K562 (cell line): Measurements from ENCODE around the gene SERINC5. TPM values are rescaled to one million over a fixed set of nuclear protein-coding genes. Genes with fewer than 3 reads are reported as not detected.
A peak's percentile ranks its signal among the peaks of the same experiment; 100 is the strongest.

ENCODE experiments used
- CBFA2T2 ChIP-seq: fragments of 450-650 bp; conservative IDR thresholded peaks from 2 replicates; pipeline ENCODE4 v1.6.1; 2017; ENCODE audit warnings: mild to moderate bottlenecking
- CREB5 ChIP-seq: fragments of 250-450 bp; sonication (Bioruptor Pico); IDR thresholded peaks from 2 replicates; pipeline ENCODE4 v1.5.0; 2020; ENCODE audit warnings: mild to moderate bottlenecking
- E2F8 ChIP-seq: fragments of 450-650 bp; IDR thresholded peaks from 2 replicates; pipeline ENCODE4 v1.7.1; 2018; ENCODE audit warnings: mild to moderate bottlenecking, low read depth; ENCODE audit not compliant: partially characterized antibody
- GABPB1 ChIP-seq: sonication (generic); formaldehyde crosslinking; IDR thresholded peaks from 2 replicates; pipeline ENCODE4 v1.8.0; 2022; ENCODE audit warnings: mild to moderate bottlenecking, missing genetic modification reagents
- GABPB2 ChIP-seq: fragments of 250-450 bp; sonication (Bioruptor Pico); conservative IDR thresholded peaks from 2 replicates; pipeline ENCODE4 v1.5.1; 2021; ENCODE audit warnings: mild to moderate bottlenecking
- MAZ ChIP-seq, 2 experiments: fragments of 450-650 bp in 1 of 2; sonication (generic) in 1 of 2; formaldehyde crosslinking; IDR thresholded peaks in 1 of 2; conservative IDR thresholded peaks in 1 of 2; 2 replicates each; pipeline versions ENCODE4 v1.4.0 to v1.5.0; 2020; ENCODE audit warnings: mild to moderate bottlenecking in 1 of 2, missing genetic modification reagents in 1 of 2
- NR0B1 ChIP-seq: fragments of 450-650 bp; IDR thresholded peaks from one replicate; pipeline ENCODE4 v1.6.1; 2018; ENCODE audit warnings: mild to moderate bottlenecking, moderate library complexity; ENCODE audit not compliant: partially characterized antibody
- PML ChIP-seq: IDR thresholded peaks from 2 replicates; pipeline ENCODE4 v1.6.1; 2012; ENCODE audit warnings: low read length, inconsistent platforms
- POLR3G ChIP-seq: IDR thresholded peaks from 2 replicates; pipeline ENCODE4 v1.6.1; 2011; ENCODE audit not compliant: insufficient read length, insufficient replicate concordance; ENCODE audit errors: extremely low read depth
- SRF ChIP-seq, 2 experiments: fragments of 250-450, 450-650 bp in 1 of 2; sonication (Bioruptor Pico) in 1 of 2; sonication (generic) in 1 of 2; formaldehyde crosslinking; IDR thresholded peaks; 2 replicates each; pipeline versions ENCODE4 v1.5.0 to v1.5.1; 2020 to 2022; ENCODE audit warnings: mild to moderate bottlenecking in 1 of 2, missing genetic modification reagents in 1 of 2
- TAL1 ChIP-seq: fragments of 450-650 bp; IDR thresholded peaks from 2 replicates; pipeline ENCODE4 v1.6.1; 2016; ENCODE audit warnings: mild to moderate bottlenecking
- TOE1 ChIP-seq, 2 experiments: fragments of 450-650 bp in 1 of 2; sonication (generic) in 1 of 2; formaldehyde crosslinking in 1 of 2; IDR thresholded peaks; 2 replicates each; pipeline versions ENCODE4 v1.7.1 to v1.8.0; 2016 to 2022; ENCODE audit warnings: borderline replicate concordance in 2 of 2, mild to moderate bottlenecking in 2 of 2, antibody characterized with exemption in 1 of 2, inconsistent platforms in 1 of 2, low read depth in 1 of 2, missing genetic modification reagents in 1 of 2, moderate library complexity in 1 of 2
- ZBTB11 ChIP-seq, 3 experiments: fragments of 200-800 bp in 1 of 3; fragments of 250-450 bp in 1 of 3; fragments of 450-650 bp in 1 of 3; sonication (Bioruptor Pico) in 1 of 3; sonication (Bioruptor generic) in 1 of 3; formaldehyde crosslinking in 1 of 3; IDR thresholded peaks; 2 replicates each; pipeline versions ENCODE4 v1.6.1 to v1.8.0; 2016 to 2022; ENCODE audit warnings: mild to moderate bottlenecking in 2 of 3, missing genetic modification characterization in 2 of 3, missing compliant biosample characterization in 1 of 3, moderate library complexity in 1 of 3
- ZKSCAN3 ChIP-seq: fragments of 250-450 bp; sonication (Bioruptor Pico); IDR thresholded peaks from 2 replicates; pipeline ENCODE4 v1.4.0; 2020
- ZSCAN29 ChIP-seq: fragments of 450-650 bp; IDR thresholded peaks from 2 replicates; pipeline ENCODE4 v1.6.1; 2017
- polyA plus RNA-seq, 8 experiments: library from polyadenylated mRNA; depleted of rRNA in 4 of 8; stranded (reverse) in 5 of 8; unstranded in 3 of 8; fragments of >200 nt; fragmentation: Nextera tagmentation in 2 of 8; fragmentation: Illumina TruSeq in 1 of 8; extraction: Ambion mirVana in 2 of 8; extraction: Trizol in 1 of 8; gene quantifications; 2 replicates each; pipeline versions ENCODE4 v1.2.1 to v1.2.3, GENCODE V29; 2011 to 2014; ENCODE audit warnings: inconsistent platforms in 1 of 8, missing spikeins in 1 of 8
- total RNA-seq, 7 experiments: library from RNA; depleted of rRNA in 6 of 7; stranded (reverse); fragments of >200 nt in 6 of 7; fragmentation: Illumina TruSeq in 2 of 7; extraction: Trizol in 2 of 7; gene quantifications; 2 replicates each; pipeline versions ENCODE4 v1.2.1 to v1.2.3, GENCODE V29; 2011 to 2021; ENCODE audit warnings: low replicate concordance in 1 of 7
- TF ChIP-seq, protein P1 (sequence below), 2 experiments: fragments of 450-650 bp in 1 of 2; sonication (generic) in 1 of 2; formaldehyde crosslinking in 1 of 2; IDR thresholded peaks in 1 of 2; conservative IDR thresholded peaks in 1 of 2; 2 replicates each; pipeline versions ENCODE4 v1.6.1 to v1.8.1; 2016 to 2023; ENCODE audit warnings: mild to moderate bottlenecking in 2 of 2, moderate library complexity in 2 of 2, inconsistent platforms in 1 of 2, missing genetic modification reagents in 1 of 2

The SERINC5 gene
- total and polyA plus RNA-seq, 9 of the 15 experiments (the other 6 are each of a cell fraction or from before 2014, with no cell fraction given) = 1.4 to 7.9 (median 3.7) TPM

DNA sequence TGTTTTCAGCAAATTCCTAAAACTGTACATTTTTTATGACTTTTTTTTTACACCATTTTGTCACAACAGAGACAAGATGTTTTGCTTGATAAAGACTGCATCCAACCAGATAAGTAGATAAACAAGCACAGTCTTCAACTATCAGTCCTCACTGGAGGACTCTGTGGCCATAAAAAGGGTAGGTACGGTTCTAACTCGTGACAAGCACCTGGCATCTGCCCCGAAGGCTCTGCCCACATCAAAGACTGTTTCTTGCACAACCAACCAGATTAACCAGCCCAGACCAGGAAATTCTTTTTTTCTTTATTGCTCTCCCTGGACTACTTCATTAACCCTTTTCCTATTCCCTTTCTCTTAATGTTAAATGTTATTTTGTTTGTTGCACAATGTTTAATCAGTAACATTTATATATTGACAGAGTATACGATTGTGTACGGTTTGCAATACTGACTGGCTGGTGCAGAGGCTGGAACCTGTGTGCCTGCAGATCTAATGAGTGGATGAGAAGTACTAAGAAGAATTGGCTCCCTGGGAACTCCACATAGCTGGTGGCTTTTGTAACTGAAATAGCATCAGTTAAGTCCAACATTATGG is 74.1 kb downstream of the SERINC5 start (continued):
- TF ChIP-seq TAL1 (peak; percentile 64), ZBTB11 (CRISPR knock-in tag; IDR thresholded peaks at IDR 0.05) (no peak), CREB5 (no peak), SRF (CRISPR knock-in tag; IDR thresholded peaks at IDR 0.05) (no peak), NR0B1 (no peak), E2F8 (no peak), TOE1 (IDR thresholded peaks at IDR 0.05; ENCODE audit: borderline replicate concordance) (no peak), TOE1 (CRISPR knock-in tag; IDR thresholded peaks at IDR 0.05; ENCODE audit: borderline replicate concordance, low read depth) (no peak), PML (peak; percentile 42; the same call in 1 of the 2 replicates), GABPB1 (CRISPR knock-in tag) (no peak), ZSCAN29 (no peak), MAZ (CRISPR knock-in tag; conservative IDR thresholded peaks at IDR 0.05 in 1 of 2, IDR thresholded peaks at IDR 0.05 in 1 of 2) (no peak; a peak in 1 of 4 replicates), CBFA2T2 (peak; percentile 47), ZKSCAN3 (CRISPR knock-in tag) (no peak), POLR3G (no peak), GABPB2 (no peak)
- TF ChIP-seq, protein P1, sequence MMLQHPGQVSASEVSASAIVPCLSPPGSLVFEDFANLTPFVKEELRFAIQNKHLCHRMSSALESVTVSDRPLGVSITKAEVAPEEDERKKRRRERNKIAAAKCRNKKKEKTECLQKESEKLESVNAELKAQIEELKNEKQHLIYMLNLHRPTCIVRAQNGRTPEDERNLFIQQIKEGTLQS (IDR thresholded peaks at IDR 0.05) = no peak
- TF ChIP-seq, protein P1 (CRISPR knock-in tag; conservative IDR thresholded peaks at IDR 0.05) = no peak
